HG02798 (cell line): ENCODE data around the gene PAFAH1B1.

Source experiments
- ATAC-seq: cut with Tn5 transposase; IDR thresholded peaks from one replicate; pipeline ENCODE4 v1.9.1; 2021; ENCODE audit warnings: mild to moderate bottlenecking; ENCODE audit not compliant: unreplicated experiment, poor library complexity

The PAFAH1B1 gene

DNA sequence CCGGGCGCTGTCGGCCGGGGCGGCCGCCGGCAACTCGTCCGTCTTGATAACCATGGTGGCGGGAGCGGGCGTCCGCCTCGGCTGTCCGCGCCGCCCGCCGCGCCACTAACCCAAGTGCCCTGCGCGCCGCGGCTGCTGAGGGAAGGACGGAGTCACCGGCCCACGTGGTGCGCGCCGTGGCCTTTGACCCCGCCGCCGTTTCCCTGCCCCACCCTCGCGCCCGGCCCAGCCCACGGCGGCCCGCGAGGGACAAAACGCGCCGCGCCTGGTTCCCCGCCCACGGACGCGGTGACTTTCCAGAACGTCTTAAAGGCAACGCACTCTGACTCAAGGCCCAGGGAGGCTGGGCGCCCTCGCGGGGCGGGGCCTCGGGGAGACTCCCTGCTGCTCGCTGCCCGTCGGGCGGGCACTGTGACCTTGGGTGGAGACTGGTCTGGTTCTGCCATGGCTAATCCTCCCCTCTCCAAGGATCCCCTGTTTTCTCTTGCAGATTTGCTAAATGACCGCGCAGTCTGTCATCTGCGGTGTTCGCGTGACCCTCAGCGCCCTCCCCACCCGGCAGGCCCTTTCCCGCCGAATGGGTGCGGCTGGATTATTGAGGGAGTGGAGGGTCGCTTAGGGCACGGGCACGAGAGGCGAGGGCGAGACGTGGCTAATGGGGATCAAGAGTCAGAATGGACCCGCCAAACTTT is 118.3 kb downstream of the PAFAH1B1 start, which contains the start of gene CLUH:
Gene CLUH (minus strand): TSS at position 157 of the 692 bp plus-strand sequence. CDS start 103 bp downstream, at position 54.
- peak; percentile 82 for ATAC-seq

DNA sequence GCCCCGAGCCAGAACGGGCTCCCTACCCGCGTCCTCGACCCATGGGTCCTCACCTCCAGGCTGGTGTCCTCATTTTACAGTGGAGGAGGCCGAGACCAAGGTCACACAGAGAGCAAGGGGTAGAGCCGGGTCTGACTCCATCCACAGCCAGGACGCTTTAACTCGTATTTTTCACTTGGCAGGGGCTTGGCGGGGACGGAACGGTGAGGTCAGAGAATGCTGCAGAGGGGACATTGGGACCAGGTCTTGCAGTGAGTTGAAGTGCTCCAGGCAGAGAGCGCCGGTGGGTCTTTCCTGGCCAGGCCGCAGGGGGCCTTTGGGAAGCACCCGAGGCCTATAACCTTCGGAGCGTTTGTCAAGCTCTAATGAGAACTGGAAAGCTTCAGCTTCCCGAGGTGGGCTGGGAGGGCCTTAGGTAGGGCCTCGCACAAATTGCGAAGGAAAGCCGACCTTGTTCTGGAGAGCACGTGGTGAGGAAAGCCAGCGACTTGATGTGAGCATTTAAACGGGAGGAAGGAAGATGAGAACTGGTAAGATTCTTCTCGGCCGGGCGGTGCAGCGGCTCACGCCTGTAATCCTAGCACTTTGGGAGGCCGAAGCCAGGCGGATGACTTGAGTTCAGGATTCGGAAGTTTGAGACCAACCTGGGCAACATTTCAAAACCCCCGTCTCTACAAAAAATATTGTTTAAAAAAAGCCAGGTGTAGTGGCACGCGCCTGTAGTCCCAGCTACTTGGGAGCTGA is 119.0 kb downstream of the PAFAH1B1 start:
- ATAC-seq, result no peak

DNA sequence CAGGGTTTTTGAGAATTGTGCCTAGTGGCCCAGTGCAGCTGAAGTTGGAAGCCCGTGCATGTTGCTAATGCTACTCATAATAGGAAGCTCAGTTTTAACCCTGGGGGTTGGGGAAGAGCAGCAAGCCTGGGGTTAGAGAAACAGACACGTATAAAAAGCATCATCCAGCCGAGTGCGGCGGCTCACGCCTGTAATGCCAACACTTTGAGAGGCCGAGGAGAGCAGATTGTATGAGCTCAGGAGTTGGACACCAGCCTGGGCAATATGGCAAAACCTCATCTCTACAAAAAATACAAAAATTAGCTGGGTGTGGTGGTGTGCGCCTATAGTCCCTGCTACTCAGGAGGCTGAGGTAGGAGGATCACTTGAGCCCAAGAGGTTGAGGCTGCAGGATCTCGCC is 120.4 kb downstream of the PAFAH1B1 start:
- no peak for ATAC-seq

- ATAC-seq, result no peak
Measured at GRCh38 chr17:2716649-2717048, 123.2 kb downstream of the PAFAH1B1 start.

GRCh38 chr17:2718150-2718938 is 124.9 kb downstream of the PAFAH1B1 start:
- ATAC-seq, result no peak

GRCh38 chr17:2719861-2720260 is 126.4 kb downstream of the PAFAH1B1 start:
- ATAC-seq, result no peak

- no peak for ATAC-seq
Measured at GRCh38 chr17:2721603-2722002, 128.1 kb downstream of the PAFAH1B1 start.

DNA sequence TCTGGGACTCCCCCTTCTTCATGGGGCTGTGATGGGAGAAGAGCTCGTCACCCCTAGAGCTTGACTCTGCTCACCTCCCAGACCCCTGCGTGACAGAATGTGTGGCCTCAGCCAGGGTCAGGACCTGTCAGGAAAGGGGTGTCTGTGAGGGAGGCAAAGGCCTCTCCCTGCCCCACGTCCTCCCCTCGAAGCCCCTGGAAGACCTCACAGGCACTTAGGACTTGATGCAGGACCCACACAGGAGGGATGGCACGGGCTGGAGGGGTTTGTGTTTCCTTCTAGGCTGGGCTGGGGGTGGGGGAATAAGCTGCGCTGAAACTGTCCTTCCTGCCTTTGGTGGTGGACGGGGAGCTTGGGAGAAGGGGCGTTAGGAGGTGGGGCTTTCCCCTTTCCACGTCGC is 129.2 kb downstream of the PAFAH1B1 start:
- no peak for ATAC-seq

- ATAC-seq, result no peak
Measured at GRCh38 chr17:2723505-2723996, 130.1 kb downstream of the PAFAH1B1 start.

DNA sequence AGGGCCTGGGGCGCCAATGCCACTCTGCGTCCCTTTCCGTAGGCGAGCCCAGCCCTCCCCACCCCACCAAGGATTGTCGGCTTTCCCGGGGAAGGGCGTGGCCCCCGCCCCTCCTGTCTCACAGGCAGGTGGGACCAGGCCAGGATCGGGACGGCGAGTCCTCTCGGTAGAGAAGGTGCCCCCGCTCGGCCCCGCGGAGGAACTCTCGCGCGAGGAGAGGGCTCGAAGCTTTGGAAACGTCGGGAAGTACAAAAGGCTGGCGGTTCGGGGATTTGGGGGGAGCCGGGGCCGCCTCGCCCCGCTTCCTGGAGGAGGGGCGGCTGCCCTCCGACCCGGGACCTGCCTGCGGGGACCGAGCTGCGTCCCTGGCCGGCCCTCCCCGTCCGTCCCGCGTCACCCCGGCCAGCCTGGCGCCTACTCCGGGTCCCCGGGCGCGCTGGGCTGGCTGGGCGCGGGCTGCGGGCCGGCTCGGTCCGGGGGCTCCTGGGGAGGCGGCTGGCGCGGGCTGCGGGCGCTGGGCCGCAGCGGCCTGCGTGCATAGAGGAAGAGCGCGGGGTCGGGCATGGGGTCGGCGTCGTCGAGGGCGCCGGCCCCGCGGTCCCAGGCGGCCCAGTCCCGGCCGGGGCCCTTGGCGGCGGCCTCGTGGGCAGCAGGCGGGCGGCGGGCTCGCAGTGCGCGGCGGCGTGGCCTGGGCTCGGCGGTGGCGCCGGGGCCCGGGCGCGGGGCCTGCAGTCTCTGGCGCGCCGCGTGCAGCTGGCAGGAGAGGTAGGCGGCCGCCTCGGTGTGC is 130.7 kb downstream of the PAFAH1B1 start:
- ATAC-seq, result no peak

GRCh38 chr17:2724784-2725164 is 131.3 kb downstream of the PAFAH1B1 start:
- no peak for ATAC-seq

DNA sequence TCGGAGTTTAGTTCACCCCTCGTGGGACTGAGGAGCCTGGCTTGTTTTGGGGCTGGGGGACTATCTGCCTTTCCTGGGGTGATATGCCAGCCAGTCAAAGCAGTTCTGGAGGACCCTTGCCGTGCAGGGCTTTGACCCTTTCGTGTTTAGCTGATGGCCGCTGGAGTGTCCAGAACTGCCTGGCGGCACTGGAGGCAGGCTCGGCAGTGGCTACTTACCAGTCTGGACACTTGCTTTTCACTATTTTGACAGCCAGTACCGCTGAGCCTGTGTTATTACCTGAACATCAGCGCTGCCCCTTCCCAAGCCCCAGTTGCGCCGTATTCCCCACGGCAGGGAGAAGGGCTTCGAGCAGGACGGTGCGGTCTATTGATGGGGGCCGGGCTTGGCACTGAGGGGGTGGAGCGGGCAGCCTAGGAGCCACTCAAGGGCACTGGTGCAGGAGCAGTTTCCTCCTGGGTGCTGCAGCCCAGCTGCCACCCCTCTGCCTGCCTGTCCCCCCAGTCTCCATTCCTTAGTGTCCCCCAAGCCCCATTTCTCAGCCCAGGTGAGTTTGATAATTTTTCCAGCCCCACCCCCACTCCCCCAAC is 137.4 kb downstream of the PAFAH1B1 start:
- no peak for ATAC-seq

DNA sequence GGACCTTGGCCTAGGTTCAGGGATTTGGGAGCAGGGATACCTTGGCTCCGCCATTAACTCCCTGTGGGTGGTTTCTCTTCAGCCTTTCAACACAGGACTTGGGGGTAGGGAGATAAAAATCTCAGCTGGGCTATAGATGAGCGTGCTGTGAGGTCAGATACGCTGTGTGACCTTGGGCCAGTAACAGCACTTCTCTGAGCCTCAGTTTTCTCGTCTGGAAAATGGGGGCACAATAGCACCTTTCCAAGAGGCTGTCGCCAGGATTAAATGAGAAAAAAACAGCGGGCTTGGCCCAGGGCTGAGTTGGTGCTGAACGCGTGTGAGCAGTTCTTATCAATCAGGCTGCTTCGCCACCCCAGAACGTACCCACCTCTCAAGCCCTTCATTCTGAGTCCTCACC is 138.4 kb downstream of the PAFAH1B1 start:
- no peak for ATAC-seq

DNA sequence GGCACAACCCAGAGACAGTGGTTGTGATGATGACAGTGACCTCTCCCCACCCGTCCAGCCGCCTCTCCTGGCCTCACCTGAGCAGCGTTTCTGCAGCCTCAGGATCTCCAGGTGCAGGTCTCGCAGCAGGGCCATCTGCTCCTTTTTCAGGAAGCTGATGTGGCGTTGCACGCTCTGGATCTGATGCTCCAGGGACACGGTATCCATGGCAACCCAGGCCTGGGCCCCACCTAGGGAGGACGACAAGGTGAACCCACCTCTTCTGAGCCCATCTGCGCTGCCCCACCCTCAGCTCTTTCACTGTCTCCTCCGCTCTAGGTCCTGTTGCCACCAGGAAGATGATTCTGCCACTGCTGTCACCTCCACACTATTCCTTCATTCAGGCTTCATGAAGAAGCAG is 141.5 kb downstream of the PAFAH1B1 start:
- ATAC-seq, result no peak
